ENCODE data around the gene MICAL3.

The MICAL3 gene

DNA sequence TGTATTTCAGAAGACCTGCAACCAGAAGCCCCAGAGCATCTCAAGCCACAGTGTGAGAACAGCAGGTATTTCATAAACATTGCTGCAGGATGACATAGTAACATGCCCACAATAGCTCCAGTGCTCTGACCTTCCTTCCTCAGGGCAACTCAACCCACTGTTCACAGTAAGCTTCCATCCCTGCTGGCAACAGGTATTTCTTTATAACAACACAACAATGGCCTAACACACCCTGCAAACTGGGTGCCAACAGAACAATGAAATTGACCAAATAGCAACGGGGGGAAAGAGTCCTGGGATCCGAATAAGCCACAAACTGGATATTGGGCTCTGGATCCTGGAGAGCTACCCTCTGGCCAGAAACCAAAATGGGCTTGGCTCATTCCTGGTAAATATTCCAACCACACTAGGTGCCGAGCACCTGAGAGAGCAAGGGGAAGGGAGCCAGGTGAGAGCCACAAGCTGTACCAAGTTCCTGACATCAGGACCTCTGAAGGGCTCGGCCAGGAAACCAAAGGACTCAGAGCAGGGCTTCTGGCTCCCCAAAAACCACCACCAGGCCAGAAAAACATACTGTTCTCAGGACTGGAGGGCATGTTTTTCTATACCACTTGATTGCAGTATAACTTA lies 99.5 kb downstream of the MICAL3 start:
- DNase-seq, result no peak

DNA sequence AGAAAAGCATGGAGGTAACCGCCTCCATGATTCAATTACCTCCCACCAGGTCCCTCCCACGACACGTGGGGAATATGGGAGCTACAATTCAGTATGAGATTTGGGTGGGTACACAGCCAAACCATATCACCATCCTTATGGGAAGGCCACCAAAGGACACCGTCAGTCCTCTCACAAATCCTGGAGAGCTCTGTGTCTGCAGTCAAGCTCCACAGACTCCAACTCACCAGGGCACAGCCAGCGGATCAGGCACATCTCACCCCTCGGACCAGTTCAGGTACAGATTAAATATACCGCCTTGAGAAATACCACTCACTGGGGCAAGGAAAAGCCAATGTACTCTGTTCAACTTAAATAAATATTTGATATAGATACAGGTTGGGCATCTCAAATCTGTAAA lies 100.3 kb downstream of the MICAL3 start:
- no peak for DNase-seq

DNA sequence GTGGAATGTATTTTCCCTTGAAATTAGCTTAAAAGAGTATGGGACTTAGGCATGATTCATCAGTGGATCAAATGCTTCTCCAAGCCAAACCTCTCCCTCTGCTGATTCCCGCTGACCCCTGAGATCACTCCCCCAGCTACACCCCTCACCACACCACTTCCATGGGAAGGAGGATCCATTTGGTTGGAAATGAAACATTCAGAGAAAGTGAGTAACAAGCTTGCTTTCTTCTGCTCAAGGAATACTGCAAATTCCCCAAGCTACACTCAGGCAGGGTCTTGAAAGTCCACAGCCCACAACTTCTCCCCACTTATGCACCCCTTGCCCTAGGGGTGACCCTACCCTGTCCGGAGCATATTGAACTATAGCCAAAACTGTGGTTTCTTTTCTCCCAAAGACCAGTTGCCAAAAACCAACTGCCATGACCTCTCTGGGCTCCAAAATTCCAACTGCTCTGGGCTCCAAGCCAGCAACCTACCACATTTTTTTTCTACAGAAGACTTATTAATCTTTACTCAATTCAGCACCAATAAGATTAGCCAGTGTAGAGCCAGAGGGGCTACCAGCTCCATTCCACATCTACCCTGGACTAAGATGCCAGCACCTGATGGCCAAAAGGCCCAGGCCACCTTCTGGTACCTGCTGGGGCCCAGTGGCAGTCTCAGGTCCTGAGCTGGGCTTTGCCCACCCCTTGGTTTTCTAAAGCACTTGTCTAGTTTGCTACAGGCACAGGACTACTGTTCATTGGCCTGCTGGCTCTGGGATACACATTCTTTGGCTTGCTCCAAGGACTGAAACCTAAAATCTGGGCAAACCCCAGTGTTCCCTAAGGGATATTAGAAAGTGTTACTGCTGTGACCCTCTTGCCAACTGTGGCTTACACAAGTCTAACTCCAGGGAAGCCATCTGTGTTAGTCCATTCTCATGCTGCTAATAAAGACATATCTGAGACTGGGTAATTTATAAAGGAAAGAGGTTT lies 101.1 kb downstream of the MICAL3 start:
- no peak for DNase-seq

DNA sequence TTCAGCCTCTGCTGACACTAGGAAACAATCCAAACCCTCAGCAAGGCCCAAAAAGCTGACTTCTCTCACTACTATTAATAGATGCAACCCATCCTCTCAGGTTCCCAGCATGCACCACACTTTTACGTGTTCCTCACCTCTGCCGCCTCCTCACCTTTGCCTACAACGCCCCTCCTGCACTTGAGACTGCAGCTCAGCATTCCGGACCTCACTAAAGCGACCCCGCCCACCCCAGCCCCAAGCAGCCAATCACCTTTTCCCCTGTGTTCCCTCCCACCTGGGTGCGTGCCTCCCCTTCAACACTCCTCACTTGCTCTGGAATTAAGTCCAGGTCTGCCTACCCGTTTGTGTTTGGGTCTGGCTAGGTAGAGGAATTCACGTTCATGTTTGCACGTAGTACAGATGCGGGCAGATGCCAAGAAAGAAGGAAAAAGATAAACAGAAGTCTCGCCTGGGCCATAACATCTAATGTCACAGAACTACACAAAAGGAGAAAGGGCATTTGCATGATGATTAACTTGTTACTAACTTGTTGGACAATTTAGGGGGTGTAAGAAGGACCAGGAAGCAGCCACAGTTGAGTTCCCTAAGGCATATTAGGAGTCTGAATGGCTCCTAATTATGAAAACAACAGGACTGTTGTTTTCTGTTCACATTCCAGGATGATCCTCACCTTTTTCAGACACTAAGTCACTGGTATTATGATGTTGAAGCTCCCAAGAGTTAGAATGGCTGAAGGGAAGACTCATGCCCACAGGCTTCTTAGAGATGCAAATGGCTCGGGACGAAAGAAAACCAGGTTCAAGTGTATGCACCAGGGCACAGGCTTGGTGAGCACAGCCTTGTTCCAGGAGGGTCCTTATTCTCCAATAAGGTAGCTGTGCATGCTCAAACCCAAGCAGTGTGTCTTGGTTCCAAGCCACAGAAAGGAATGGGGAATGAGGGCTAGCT lies 102.2 kb downstream of the MICAL3 start:
- no peak for DNase-seq

DNA sequence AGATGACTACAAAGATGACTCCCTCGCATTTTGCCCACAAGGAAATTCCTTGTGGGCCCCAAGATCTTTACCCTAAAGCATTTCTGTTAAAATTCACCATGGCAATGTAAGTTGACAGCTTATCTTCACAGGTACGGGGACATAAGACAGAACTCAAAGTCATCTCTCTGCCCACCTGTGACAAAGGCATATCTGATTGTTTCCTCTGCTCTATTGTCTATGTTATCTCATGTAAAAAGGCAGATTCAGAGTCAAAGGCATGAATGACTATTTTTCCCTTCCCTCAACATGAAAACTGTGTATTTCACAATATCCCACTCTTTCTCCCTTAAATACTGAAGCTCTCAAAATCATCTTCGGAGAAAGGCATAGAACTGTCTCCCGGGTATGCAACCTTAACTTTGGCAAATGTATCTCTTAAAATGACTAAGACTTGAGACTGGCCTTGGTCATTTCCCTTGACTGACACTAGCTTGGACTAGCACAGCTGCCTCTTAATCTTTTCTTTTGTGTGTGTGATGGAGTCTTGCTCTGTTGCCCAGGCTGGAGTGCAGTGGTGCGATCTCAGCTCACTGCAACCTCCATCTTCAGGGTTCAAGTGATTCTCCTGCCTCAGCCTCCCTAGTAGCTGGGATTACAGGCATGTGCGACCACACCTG lies 103.2 kb downstream of the MICAL3 start:
- no peak for DNase-seq

DNA sequence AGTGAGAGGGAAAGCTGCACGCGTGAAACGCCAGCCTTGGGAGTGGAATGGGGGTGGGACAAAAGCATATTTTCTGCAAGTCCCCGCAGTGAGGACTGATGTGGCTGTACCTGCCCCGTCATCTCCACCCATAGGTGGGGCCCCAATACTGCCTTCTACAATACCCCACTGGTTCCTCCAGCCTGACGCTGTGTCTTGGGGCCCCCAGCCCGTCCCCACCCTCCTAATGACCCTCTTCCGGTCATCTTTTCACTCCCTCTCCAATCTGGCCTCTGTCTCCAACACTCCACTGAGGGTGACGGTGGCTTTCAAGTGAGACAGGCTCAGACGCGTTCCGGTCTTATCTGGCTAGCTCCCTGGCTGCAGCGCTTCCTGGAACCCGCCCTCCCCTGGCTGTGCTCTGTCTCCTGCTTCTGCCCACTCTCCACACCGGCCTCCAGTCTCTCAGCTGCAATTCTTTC lies 104.2 kb downstream of the MICAL3 start:
- DNase-seq, result peak in 1 of 2 experiments; percentile 21

DNA sequence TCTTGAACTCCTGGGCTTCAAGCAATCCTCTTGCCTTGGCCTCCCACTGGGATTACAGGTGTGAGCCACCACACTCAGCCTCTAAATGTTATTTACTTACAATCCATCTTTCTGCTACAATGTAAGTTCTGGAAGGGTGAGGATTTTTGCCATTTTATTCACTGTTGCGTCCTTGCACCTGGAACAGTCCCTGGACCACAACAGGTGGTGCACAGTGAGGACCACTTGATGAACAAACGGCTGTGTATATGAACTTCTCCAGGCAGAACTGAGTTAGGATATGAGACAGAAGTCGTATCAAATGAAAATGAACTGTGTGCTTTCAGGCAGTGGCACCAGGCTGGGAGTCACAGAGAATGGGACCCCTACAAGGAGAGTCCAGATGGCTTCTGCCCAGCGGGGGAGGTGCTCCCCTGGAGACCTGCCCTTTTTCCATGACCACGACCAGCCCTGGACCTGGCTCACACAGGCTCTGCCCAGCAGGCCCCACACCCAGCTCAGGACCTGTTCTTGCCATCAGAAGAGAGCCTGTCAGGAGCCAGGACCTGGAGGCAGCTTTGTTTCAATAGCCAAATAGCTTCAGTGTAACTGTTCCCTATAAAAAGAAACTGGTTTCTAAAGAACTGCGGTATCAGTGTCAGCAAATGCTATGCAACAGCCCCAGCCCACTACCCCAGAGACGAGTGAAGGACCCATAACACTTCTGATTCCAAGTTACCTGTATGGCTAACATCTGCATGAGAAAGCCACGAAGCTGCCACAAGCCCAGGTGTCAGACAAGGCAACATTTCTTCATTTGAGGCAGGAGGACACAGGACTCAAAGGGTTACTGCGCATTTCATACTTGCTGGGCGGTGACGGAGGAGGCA lies 104.9 kb downstream of the MICAL3 start:
- no peak for DNase-seq

DNA sequence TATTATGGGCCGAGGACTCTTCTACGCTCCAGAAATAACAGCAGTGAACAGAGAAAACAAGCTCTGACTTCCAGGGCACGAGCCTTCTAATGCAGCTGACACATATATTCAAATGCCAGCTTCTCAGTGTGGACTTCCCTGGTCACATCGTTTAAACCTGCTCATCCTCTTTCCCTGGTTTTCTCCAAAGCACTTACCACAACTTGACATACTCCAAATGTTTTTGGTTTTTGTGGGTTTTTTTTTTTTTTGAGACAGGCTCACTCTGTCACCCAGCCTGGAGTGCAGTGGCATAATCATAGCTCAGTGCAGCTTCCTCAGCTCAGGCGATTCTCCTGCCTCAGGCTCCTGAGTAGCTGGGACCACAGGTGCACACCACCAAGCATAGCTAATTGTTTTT lies 105.5 kb downstream of the MICAL3 start:
- DNase-seq, result no peak

DNA sequence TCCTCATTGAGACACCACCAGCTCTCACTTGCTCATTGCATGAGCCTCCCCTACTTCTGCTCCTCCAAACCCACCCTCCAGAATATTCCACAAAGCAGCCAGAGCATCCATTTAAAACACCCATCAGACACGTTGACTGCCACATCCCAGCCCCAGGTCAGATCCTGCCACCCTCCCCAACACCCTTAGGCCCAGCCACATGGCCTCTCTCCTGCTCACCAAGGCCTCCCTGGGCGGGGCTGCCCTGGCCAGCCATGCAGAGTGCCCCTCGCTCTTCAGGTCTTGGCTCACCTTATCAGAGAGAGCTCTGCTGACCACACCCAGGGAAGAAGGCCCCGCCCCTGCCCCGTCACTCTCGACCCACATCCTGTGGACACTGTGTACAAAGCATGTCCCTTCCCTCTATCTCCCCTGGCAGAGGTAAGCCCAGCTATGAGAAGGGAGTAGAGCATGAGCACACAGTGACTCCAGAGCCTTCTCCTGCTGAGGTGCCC lies 106.8 kb downstream of the MICAL3 start:
- no peak for DNase-seq

DNA sequence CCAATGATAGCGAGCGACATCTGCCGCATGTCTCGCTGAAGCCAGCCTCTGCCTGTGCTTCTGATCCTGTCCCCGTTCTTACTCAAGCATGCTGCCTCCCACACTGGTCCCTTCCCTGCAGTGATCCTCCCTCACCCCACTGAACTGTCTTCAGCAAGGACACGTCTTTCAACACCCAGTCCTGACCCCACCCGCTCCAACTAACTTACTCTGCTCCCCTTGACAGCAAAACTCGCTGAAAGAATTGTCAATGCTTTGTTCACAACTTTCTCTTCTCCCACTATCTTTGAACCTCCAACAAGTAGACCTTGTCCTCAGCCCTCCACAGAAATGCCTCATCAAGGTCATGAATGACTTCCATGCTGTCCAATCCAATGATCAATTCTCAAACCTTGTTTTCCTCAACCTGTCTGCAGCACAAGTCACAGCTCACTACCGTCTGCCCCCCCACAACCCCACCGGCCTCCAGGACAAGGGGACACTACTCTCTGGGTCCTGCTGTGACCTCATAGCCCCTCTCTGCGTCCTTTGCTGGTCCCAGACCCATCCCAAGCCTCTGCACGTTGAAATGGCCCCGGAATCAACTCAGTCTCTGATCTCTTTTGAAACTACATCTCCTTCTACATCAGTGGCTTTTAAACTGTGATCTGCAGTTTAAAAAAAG lies 108.0 kb downstream of the MICAL3 start:
- DNase-seq, result no peak

DNA sequence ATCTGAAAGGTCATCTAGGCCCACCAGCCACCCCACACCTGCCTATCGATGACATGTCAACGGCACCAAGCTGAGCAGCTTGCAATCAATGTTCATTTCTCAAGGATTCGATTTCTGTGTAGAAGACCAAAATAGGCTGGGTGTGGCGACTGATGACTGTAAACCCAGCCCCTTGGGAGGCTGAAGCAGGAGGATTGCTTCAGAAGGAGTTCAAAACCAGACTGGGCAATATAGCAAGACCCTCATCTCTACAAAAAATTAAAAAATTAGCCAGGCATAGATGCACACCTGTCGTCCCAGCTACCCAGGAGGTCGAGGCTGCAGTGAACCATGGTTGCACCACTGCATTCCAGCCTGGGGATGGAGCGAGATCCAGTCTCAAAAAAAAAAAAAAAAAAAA lies 108.7 kb downstream of the MICAL3 start:
- no peak for DNase-seq

DNA sequence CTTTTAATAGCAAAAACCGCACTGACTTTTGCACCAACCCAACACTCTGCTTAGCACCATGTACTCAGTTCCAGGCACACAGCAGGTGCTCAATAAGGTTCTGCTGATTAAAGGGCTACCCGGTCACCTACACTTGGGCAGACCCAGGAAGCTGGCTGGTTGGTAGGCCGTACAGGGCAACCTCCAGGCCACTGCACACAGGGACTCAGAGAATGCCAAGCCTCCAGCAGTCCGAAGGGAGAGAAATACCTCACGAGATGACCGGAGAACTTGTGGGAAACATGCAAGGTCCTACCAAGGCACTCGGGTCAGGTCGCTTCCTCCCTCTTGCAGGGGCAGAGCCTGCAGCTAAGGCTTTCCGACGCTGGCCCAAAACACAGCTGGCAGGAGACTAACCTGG lies 109.2 kb downstream of the MICAL3 start:
- DNase-seq, result no peak

DNA sequence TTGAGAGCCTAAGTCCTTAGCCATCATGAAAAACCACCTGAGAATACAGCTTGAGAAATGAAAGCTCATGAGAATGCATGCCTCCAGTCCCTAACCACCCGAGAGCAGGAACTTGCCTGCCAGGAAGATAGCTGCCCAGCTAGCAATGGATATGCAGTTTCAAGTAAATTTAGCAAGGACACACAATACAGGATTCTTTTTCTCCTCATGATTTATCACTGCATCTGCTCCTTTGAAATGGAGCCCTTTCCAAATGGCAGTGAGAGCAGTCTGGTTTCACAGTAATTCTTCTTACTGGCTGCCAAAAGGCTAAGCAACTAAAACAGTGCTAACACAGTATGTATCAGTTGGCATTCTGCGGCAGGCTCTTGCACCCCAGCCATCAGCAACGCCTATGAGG lies 109.9 kb downstream of the MICAL3 start:
- DNase-seq, result no peak

DNA sequence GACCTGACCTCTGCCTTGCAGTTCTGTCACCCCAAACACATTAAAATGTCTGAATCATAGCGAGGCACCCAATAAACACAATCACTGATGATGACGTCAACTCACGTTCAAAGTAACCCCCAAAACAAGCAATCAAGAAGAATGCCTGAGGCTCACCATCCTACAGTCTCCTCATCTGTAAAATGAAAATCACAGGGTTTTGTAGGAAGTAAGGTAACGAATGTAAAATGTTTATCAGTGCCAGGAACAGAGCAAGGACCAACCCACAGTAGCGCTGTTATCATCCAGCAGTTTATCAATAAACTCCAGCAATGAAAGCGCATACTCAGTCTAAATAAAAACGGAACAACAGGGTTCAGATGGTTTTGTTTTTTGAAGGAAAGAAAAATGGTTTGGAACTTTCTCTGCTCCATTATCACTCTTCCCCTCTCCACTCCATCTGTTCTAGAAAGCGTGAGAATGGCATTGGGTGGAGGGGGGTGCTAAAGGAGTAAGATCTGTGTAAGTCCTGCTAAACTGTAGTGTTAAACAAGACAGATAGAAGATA lies 110.5 kb downstream of the MICAL3 start:
- DNase-seq, result no peak

DNA sequence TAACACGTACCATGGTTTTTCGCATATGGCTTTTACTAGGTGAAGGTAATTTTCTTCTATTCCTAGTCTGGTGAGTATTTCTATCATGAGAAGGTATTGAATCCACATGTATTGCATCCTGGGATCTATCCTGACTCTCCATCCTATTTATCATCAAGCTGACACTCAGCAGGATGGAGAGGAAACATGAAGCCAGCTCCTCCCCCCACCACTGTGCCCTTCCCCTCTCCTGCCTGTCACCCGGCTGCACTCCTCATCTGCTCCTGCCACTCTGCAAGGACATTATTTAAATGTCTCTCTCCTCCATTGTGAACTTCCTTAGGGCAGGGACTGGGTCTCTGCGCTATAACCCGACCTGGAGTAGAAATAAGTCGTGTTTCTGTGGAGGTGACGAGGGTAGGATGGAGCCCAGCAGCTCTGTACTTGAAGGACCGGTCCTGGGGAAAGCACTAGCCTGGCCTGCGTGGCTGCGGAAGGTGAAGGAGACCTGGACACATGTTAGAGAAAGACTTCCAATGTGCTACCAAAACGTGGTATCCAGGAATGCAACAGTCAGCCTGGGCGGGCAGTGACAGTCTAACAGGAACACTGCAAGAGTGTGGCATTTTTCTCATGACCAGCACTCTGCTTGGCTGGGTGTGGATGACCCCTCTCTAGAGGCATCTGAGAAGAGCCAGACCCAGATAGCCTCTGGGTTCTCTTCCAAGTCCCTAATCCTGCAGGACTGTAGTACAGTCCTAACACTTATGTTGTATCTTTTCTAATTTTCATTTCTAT lies 111.2 kb downstream of the MICAL3 start:
- no peak for DNase-seq

DNA sequence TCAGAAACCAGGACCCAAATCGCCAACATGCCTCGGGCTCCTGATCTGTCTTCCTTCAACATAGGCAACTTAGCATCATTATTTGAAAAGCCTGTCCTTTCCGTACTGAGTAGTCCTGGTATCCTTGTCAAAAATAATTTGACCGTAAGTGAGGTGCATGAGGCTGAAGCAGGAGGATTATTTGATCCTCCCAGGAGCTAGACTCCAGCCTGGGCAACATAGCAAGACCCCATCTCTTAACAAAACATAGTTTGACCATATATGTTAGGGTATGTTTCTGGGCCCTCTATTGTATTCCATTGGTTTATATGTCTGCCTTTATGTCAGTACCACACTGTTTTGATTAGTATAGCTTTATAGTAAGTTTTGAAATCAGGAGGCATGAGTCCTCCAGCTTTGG lies 112.5 kb downstream of the MICAL3 start:
- no peak for DNase-seq

DNA sequence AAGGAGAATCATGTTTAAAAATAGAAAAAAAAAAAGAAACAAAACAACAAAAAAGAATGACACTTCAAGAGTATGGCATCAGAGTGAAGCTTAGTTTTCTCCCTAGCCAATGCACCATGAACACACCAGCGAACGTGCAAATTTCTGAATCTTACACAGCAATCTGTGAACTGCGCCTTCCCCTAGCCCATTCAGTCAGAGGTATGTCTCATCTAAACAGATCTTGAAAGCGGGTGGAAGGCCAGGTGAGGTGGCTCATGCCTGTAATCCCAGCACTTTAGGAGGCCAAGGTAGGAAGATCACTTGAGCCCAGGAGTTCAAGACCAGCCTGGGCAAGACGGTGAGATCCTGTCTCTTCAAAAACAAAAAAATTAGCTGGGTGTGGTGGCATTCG lies 113.1 kb downstream of the MICAL3 start:
- no peak for DNase-seq

DNA sequence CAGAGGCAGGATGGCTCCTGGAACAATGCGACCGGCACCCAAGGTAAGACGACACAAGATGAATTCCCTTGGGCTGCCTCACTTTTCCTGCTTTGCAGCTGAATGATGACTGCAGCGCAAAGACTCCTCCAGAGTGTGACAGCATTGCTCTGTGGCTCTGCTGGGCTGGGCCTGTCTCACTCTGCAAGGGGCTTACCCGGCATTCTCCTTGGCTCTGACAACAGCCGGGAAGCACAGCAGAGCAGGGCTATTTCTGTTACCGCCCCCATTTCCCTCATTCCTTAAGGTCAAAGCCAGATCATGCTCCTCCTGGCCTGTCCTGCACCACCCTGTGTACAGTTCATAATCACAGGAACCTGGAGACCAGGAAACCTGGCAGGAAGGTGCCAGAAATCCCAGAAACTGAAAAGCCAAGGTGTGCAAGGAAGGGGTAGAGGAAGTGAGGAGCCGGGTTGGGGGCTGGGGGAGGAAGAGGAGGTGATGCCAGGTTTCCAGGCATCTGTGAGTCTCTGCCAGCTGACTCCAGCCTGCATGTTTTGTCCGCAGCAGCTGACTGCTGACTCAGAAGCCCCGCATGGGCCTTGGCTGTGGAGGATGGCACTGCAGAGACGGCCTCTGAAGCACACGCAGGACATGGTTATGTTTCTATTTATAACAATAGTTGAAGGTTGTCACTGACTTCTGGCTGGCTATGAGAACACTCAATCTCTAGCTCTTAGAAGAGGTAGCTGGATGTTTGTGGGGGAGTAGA lies 113.6 kb downstream of the MICAL3 start:
- peak in 1 of 2 experiments; percentile 26 for DNase-seq

DNA sequence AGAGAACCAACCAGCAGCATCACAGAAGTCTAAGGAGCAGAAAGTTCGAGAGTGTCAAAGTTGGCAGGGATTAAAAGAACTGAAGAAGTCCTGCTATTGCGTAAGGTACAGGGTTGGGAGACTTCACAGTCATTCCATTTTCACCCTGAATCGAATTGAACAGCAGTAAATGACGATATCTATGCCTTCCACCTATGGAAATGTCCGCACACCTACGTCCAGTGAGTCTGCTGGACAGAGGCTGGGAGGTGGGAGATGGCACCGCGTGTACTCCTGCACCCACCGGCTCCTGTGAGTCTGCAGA lies 116.7 kb downstream of the MICAL3 start:
- no peak for DNase-seq

Data from SHP77 (cell line).